Activated CD8-positive, alpha-beta T cell treated with anti-CD3 and anti-CD28 coated beads for 36 hours (primary cell): ENCODE measurements around the gene NDUFS7. TPM values are rescaled to one million over a fixed set of nuclear protein-coding genes. Genes with fewer than 3 reads are reported as not detected.

Experiments used
- ATAC-seq: fragments of 200-7000 bp; cut with Tn5 transposase; one replicate; pipeline ENCODE4 v1.10.0; 2021; ENCODE audit warnings: mild to moderate bottlenecking, moderate library complexity
- CTCF ChIA-PET: fragments of 350-600 bp; sonication (Branson Sonifier 250); formaldehyde crosslinking; loops from one replicate; lab custom pipeline; 2021; ENCODE audit warnings: antibody characterized with exemption; lab: Charles Lee
- POLR2A ChIA-PET: fragments of 350-600 bp; sonication (Branson Sonifier 250); formaldehyde crosslinking; loops from one replicate; lab custom pipeline; 2021; ENCODE audit warnings: antibody characterized with exemption; lab: Charles Lee
- DNase-seq: peaks from one replicate; pipeline ENCODE4 v3.0.0-alpha.2; 2020
- H3K27ac Mint-ChIP-seq: one replicate; pipeline ENCODE4 v1.8.0; 2021; ENCODE audit warnings: mild to moderate bottlenecking, mixed read lengths
- H3K27me3 Mint-ChIP-seq: one replicate; pipeline ENCODE4 v1.8.0; 2021; ENCODE audit warnings: mixed read lengths
- H3K36me3 Mint-ChIP-seq: one replicate; pipeline ENCODE4 v1.8.0; 2021; ENCODE audit warnings: low read depth, mixed read lengths
- H3K4me1 Mint-ChIP-seq: one replicate; pipeline ENCODE4 v1.8.0; 2021; ENCODE audit warnings: low read depth, mixed read lengths
- H3K4me3 Mint-ChIP-seq: one replicate; pipeline ENCODE4 v1.8.0; 2021; ENCODE audit warnings: mild to moderate bottlenecking, moderate library complexity, mixed read lengths
- H3K9me3 Mint-ChIP-seq: one replicate; pipeline ENCODE4 v1.8.0; 2021; ENCODE audit warnings: mixed read lengths
- CTCF ChIP-seq: fragments of 200-600 bp; IDR thresholded peaks from one replicate; pipeline ENCODE4 v1.8.0; 2022; ENCODE audit warnings: antibody characterized with exemption, mild to moderate bottlenecking
- intact Hi-C: fragments of 100-400 bp; cut with micrococcal nuclease; formaldehyde crosslinking; loops from one replicate; pipeline ENCODE4 v1.10.0; 2022
- total RNA-seq, 2 experiments: library from RNA; stranded (reverse); gene quantifications; one replicate each; pipeline ENCODE4 v1.2.3, GENCODE V29; 2021

NDUFS7 gene
- total RNA-seq, 2 experiments from 2014 or later = 113 to 120 TPM

GRCh38 chr19:1388637-1389026, 4.9 kb downstream of the NDUFS7 start:
- Mint-ChIP-seq H3K27ac (no peak overlapping the region), H3K4me1 (peaks cover 9% of the 10 kb centered on the region), H3K36me3 (peaks cover 31% of the 10 kb centered on the region), H3K4me3 (no peak overlapping the region), H3K9me3 (no peaks in the 10 kb centered on the region), H3K27me3 (no peaks in the 10 kb centered on the region)
- DNase-seq (no peak), ATAC-seq (no peak)
- ChIA-PET CTCF (no interaction called here), POLR2A (no interaction called here)
- TF ChIP-seq CTCF = no peak
- intact Hi-C loops = no loop called here

- Mint-ChIP-seq H3K36me3 (peaks cover 30% of the 10 kb centered on the region), H3K4me3 (no peak overlapping the region), H3K9me3 (no peaks in the 10 kb centered on the region), H3K4me1 (peaks cover 9% of the 10 kb centered on the region), H3K27ac (no peak overlapping the region), H3K27me3 (no peaks in the 10 kb centered on the region)
- intact Hi-C loops = no loop called here
- CTCF ChIA-PET = no interaction called here
- POLR2A ChIA-PET = no interaction called here
- ATAC-seq = no peak
- TF ChIP-seq CTCF = no peak
- DNase-seq = no peak
These were observed 5.6 kb downstream of the NDUFS7 start for GRCh38 chr19:1389033-1389940.

- ChIA-PET POLR2A (no interaction called here), CTCF (no interaction called here)
- Mint-ChIP-seq H3K27me3 (no peaks in the 10 kb centered on the region), H3K4me3 (no peak overlapping the region), H3K4me1 (peaks cover 1% of the 10 kb centered on the region), H3K27ac (no peak overlapping the region), H3K36me3 (peaks cover 30% of the 10 kb centered on the region), H3K9me3 (no peaks in the 10 kb centered on the region)
- intact Hi-C loops = no loop called here
- no peak for DNase-seq
- no peak for ATAC-seq
- no peak for TF ChIP-seq CTCF
These were observed 7.2 kb downstream of the NDUFS7 start for GRCh38 chr19:1390890-1391423.

- ATAC-seq (no peak), DNase-seq (no peak)
- peaks cover 25% of the 10 kb centered on the region for H3K36me3 Mint-ChIP-seq
- POLR2A ChIA-PET = interaction anchor here (0.8 to 1.6 kb wide), 2 partner anchors 10 to 12 kb away, joined by 3 to 5 read pairs; no protein-coding TSS in a partner anchor
- no peaks in the 10 kb centered on the region for H3K9me3 Mint-ChIP-seq
- H3K27me3 Mint-ChIP-seq = no peaks in the 10 kb centered on the region
- TF ChIP-seq CTCF = no peak
- intact Hi-C loops = no loop called here
- no peak overlapping the region for H3K27ac Mint-ChIP-seq
- CTCF ChIA-PET = no interaction called here
- peaks cover 6% of the 10 kb centered on the region for H3K4me1 Mint-ChIP-seq
- H3K4me3 Mint-ChIP-seq = no peak overlapping the region
These were observed 8.7 kb downstream of the NDUFS7 start for GRCh38 chr19:1392407-1392806.

- ChIA-PET CTCF (no interaction called here), POLR2A (interaction anchor here (0.8 to 1.6 kb wide), 3 partner anchors 10 to 198 kb away, joined by 3 to 5 read pairs (median 3); no protein-coding TSS in a partner anchor)
- intact Hi-C loops = no loop called here
These were observed 9.3 kb downstream of the NDUFS7 start for GRCh38 chr19:1392939-1393530.

More at GRCh38 chr19:1392939-1393530, 9.3 kb downstream of the NDUFS7 start:
- Mint-ChIP-seq H3K4me1 (peaks cover 6% of the 10 kb centered on the region), H3K9me3 (no peaks in the 10 kb centered on the region), H3K27me3 (no peaks in the 10 kb centered on the region), H3K4me3 (no peak overlapping the region), H3K36me3 (peaks cover 24% of the 10 kb centered on the region), H3K27ac (no peak overlapping the region)
- DNase-seq = no peak
- no peak for ATAC-seq
- no peak for TF ChIP-seq CTCF
